Breast epithelium (tissue), 3 donors: ENCODE results near the gene ZNF576.

Experiments
- CTCF ChIP-seq, 3 donors: fragments of 450-650 bp; IDR thresholded peaks; one replicate each; pipeline ENCODE4 v1.5.1; 2016 to 2017; ENCODE audit warnings: antibody characterized with exemption in 3 of 3, mild to moderate bottlenecking in 3 of 3, moderate library complexity in 3 of 3
- POLR2A ChIP-seq: fragments of 450-650 bp; IDR thresholded peaks from one replicate; pipeline ENCODE4 v1.6.1; 2016; ENCODE audit warnings: antibody characterized with exemption, mild to moderate bottlenecking, moderate library complexity

DNA sequence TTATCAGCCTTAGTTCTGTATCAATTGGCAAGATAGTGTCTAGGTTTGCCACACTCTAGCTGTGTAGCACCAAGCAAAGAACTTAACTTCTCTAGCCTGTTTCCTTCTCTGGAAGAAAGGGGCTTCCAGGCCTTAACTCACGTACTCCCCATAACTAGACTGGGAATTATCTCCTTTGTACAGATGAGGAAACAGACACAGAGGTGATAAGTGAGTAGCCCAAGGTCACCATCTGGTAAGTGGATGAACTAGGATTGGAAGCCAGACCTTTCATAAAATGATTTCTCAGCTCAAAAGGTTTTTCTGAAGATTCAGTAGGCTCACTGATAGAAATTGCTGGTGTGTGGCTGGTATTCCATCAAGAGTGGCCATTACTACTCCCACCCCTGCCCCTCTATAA is 19.9 kb downstream of the ZNF576 start:
- no peak for TF ChIP-seq CTCF (IDR thresholded peaks at IDR 0.05)
- TF ChIP-seq POLR2A = no peak
